ENCODE results near the gene FLRT1. TPM values are rescaled to one million over a fixed set of nuclear protein-coding genes. Genes with fewer than 3 reads are reported as not detected.

The FLRT1 gene
- total RNA-seq, 4 donors from 2014 or later, result 0.54 to 4.0 (median 3.8) TPM

- no peaks in the 10 kb centered on the region for H3K27me3 ChIP-seq
- no peaks in the 10 kb centered on the region for H3K4me1 ChIP-seq
- no peaks in the 10 kb centered on the region for H3K36me3 ChIP-seq
- intact Hi-C loops (cut with DNase I), result no loop called here
- H3K4me3 ChIP-seq (replicated peaks in 1 of 3), result no peak overlapping the region
- no peak for DNase-seq
- no peak for TF ChIP-seq CTCF (IDR thresholded peaks at IDR 0.05)
- no peak for TF ChIP-seq POLR2A (IDR thresholded peaks at IDR 0.05)
- no peak overlapping the region for H3K27ac ChIP-seq
- no peaks in the 10 kb centered on the region for H3K9me3 ChIP-seq
- 82 to 90% methylated on average over 9 to 20 of the region's 20 CpGs for WGBS, 2 donors
Measured at GRCh38 chr11:64068705-64069400, 33.1 kb downstream of the FLRT1 start.

- Histone ChIP-seq H3K27me3 (no peaks in the 10 kb centered on the region), H3K27ac (no peak overlapping the region), H3K9me3 (no peaks in the 10 kb centered on the region), H3K4me3 (replicated peaks in 1 of 3) (no peak overlapping the region), H3K36me3 (no peaks in the 10 kb centered on the region), H3K4me1 (no peaks in the 10 kb centered on the region)
- no peak for DNase-seq
- 89% methylated on average over 11 to 18 of the region's 23 CpGs for WGBS, 2 donors
- intact Hi-C loops (cut with DNase I), result no loop called here
- TF ChIP-seq POLR2A (IDR thresholded peaks at IDR 0.05) (no peak), CTCF (IDR thresholded peaks at IDR 0.05) (no peak)
Measured at GRCh38 chr11:64069401-64070313, 33.9 kb downstream of the FLRT1 start.

- Histone ChIP-seq H3K4me3 (replicated peaks in 1 of 3) (no peak overlapping the region), H3K36me3 (no peaks in the 10 kb centered on the region), H3K9me3 (no peaks in the 10 kb centered on the region), H3K27ac (no peak overlapping the region), H3K27me3 (no peaks in the 10 kb centered on the region), H3K4me1 (no peaks in the 10 kb centered on the region)
- intact Hi-C loops (cut with DNase I), result no loop called here
- 80% methylated on average over 12 of the region's 12 CpGs for WGBS, 2 donors
- DNase-seq, result no peak
- TF ChIP-seq CTCF (IDR thresholded peaks at IDR 0.05), result no peak
- TF ChIP-seq POLR2A (IDR thresholded peaks at IDR 0.05), result no peak
Measured at GRCh38 chr11:64070314-64070681, 34.6 kb downstream of the FLRT1 start.

GRCh38 chr11:64071849-64072248, 36.1 kb downstream of the FLRT1 start:
- no peak overlapping the region for H3K4me3 ChIP-seq (replicated peaks in 1 of 3)
- H3K9me3 ChIP-seq, result no peaks in the 10 kb centered on the region
- DNase-seq, result peak; percentile 32 to 45
- no peaks in the 10 kb centered on the region for H3K4me1 ChIP-seq
- no peak overlapping the region for H3K27ac ChIP-seq
- 56 to 58% methylated on average over 13 to 20 of the region's 20 CpGs for WGBS, 2 donors
- intact Hi-C loops (cut with DNase I), result no loop called here
- H3K36me3 ChIP-seq, result no peaks in the 10 kb centered on the region
- H3K27me3 ChIP-seq, result no peaks in the 10 kb centered on the region
- TF ChIP-seq POLR2A (IDR thresholded peaks at IDR 0.05) (no peak), CTCF (IDR thresholded peaks at IDR 0.05) (no peak)

- no peaks in the 10 kb centered on the region for H3K9me3 ChIP-seq
- no peaks in the 10 kb centered on the region for H3K27me3 ChIP-seq
- TF ChIP-seq CTCF (IDR thresholded peaks at IDR 0.05), result no peak
- TF ChIP-seq POLR2A (IDR thresholded peaks at IDR 0.05), result no peak
- 83 to 91% methylated on average over 8 of the region's 8 CpGs for WGBS, 2 donors
- no peak overlapping the region for H3K27ac ChIP-seq
- no peak overlapping the region for H3K4me3 ChIP-seq (replicated peaks in 1 of 3)
- intact Hi-C loops (cut with DNase I), result no loop called here
- DNase-seq, result no peak
- H3K36me3 ChIP-seq, result no peaks in the 10 kb centered on the region
- no peaks in the 10 kb centered on the region for H3K4me1 ChIP-seq
Measured at GRCh38 chr11:64072403-64072802, 36.7 kb downstream of the FLRT1 start.

All from thyroid gland (tissue), 4 donors.